Astrocyte (in vitro differentiated cells and primary cell): ENCODE data around the gene SARDH. TPM values are rescaled to one million over a fixed set of nuclear protein-coding genes. Genes with fewer than 3 reads are reported as not detected.

Experiments used
- DNase-seq: peaks from one replicate; pipeline ENCODE4 v3.0.0-alpha.2; 2010; ENCODE audit warnings: low read depth
- FAIRE-seq: peaks from 2 replicates; lab custom pipeline; 2011; peaks lifted over from hg19 to GRCh38; lab: Jason Lieb, UNC
- H2AFZ ChIP-seq: 2 replicates; pipeline ENCODE4 v1.6.0; 2012; ENCODE audit warnings: low read depth, low read length, inconsistent platforms
- H3K27ac ChIP-seq: 2 replicates; pipeline ENCODE4 v1.5.1; 2011; ENCODE audit warnings: low read depth, low read length, inconsistent platforms
- H3K27me3 ChIP-seq: 2 replicates; pipeline ENCODE4 v1.6.0; 2011; ENCODE audit warnings: low read length, inconsistent platforms; ENCODE audit not compliant: insufficient read depth
- H3K36me3 ChIP-seq: 2 replicates; pipeline ENCODE4 v1.5.1; 2011; ENCODE audit warnings: low read length, inconsistent platforms; ENCODE audit not compliant: insufficient read depth
- H3K4me1 ChIP-seq: 2 replicates; pipeline ENCODE4 v1.5.1; 2011; ENCODE audit warnings: low read length, inconsistent platforms; ENCODE audit not compliant: insufficient read depth
- H3K4me2 ChIP-seq: 2 replicates; pipeline ENCODE4 v1.6.0; 2012; ENCODE audit warnings: low read length, inconsistent platforms
- H3K4me3 ChIP-seq: 2 replicates; pipeline ENCODE4 v1.5.1; 2011; ENCODE audit warnings: low read depth, mild to moderate bottlenecking, low read length, inconsistent platforms; ENCODE audit not compliant: insufficient read depth
- H3K79me2 ChIP-seq: 2 replicates; pipeline ENCODE4 v1.6.0; 2012; ENCODE audit warnings: mild to moderate bottlenecking, low read length, inconsistent platforms; ENCODE audit not compliant: insufficient read depth
- H3K9ac ChIP-seq: 2 replicates; pipeline ENCODE4 v1.6.0; 2012; ENCODE audit warnings: mild to moderate bottlenecking, low read length, inconsistent platforms
- H3K9me3 ChIP-seq: 2 replicates; pipeline ENCODE4 v1.5.1; 2012; ENCODE audit warnings: low read depth, mild to moderate bottlenecking, low read length, inconsistent platforms; ENCODE audit not compliant: insufficient read depth
- H4K20me1 ChIP-seq: 2 replicates; pipeline ENCODE4 v1.6.0; 2012; ENCODE audit warnings: low read length, inconsistent platforms; ENCODE audit not compliant: insufficient read depth
- H3K27ac Mint-ChIP-seq: one replicate; pipeline ENCODE4 v1.8.0; 2021; ENCODE audit warnings: mild to moderate bottlenecking, mixed read lengths; ENCODE audit not compliant: unreplicated experiment
- H3K27me3 Mint-ChIP-seq: one replicate; pipeline ENCODE4 v1.8.0; 2021; ENCODE audit warnings: low read depth, mixed read lengths; ENCODE audit not compliant: unreplicated experiment
- H3K36me3 Mint-ChIP-seq: one replicate; pipeline ENCODE4 v1.8.0; 2021; ENCODE audit warnings: low read depth, mixed read lengths; ENCODE audit not compliant: unreplicated experiment
- H3K4me1 Mint-ChIP-seq: one replicate; pipeline ENCODE4 v1.8.0; 2021; ENCODE audit warnings: low read depth, mixed read lengths; ENCODE audit not compliant: unreplicated experiment
- H3K4me3 Mint-ChIP-seq: one replicate; pipeline ENCODE4 v1.8.0; 2021; ENCODE audit warnings: mild to moderate bottlenecking, moderate library complexity, mixed read lengths; ENCODE audit not compliant: unreplicated experiment
- H3K9me3 Mint-ChIP-seq: one replicate; pipeline ENCODE4 v1.8.0; 2021; ENCODE audit warnings: mild to moderate bottlenecking, mixed read lengths; ENCODE audit not compliant: unreplicated experiment
- CTCF ChIP-seq: IDR thresholded peaks from 2 replicates; pipeline ENCODE4 v1.5.1; 2011; ENCODE audit warnings: low read depth, mild to moderate bottlenecking, inconsistent platforms, low read length, moderate library complexity; ENCODE audit not compliant: insufficient read depth
- EZH2 ChIP-seq: IDR thresholded peaks from 2 replicates; pipeline ENCODE4 v1.6.1; 2012; ENCODE audit warnings: mild to moderate bottlenecking, low read length, inconsistent platforms; ENCODE audit not compliant: insufficient read depth
- total RNA-seq: library from RNA; stranded (reverse); gene quantifications from 2 replicates; pipeline ENCODE4 v1.2.1, GENCODE V29; 2021

Gene SARDH
- total RNA-seq, 1 donor from 2014 or later = 2.8 TPM

GRCh38 chr9:133726401-133727276, 11.5 kb downstream of the SARDH start:
- peak; percentile 13 for DNase-seq
- no peak for TF ChIP-seq EZH2
- TF ChIP-seq CTCF = peak; percentile 47

GRCh38 chr9:133725886-133726285, 12.3 kb downstream of the SARDH start:
- Histone ChIP-seq H3K4me3 (no peak overlapping the region), H4K20me1 (peaks cover 4% of the 10 kb centered on the region), H3K79me2 (no peaks in the 10 kb centered on the region), H3K27me3 (peaks cover 16% of the 10 kb centered on the region), H2AFZ (no peak overlapping the region), H3K36me3 (no peaks in the 10 kb centered on the region), H3K27ac (no peak overlapping the region), H3K9me3 (no peaks in the 10 kb centered on the region), H3K9ac (no peak overlapping the region), H3K4me2 (no peak overlapping the region), H3K4me1 (no peaks in the 10 kb centered on the region)
- FAIRE-seq (no peak), DNase-seq (no peak)
- H3K9me3 Mint-ChIP-seq = peaks cover 7% of the 10 kb centered on the region
- H3K4me1 Mint-ChIP-seq = no peaks in the 10 kb centered on the region
- TF ChIP-seq CTCF (no peak), EZH2 (no peak)
- peaks cover 43% of the 10 kb centered on the region for H3K27me3 Mint-ChIP-seq
- H3K36me3 Mint-ChIP-seq = no peaks in the 10 kb centered on the region
- H3K27ac Mint-ChIP-seq = no peak overlapping the region
- H3K4me3 Mint-ChIP-seq = no peak overlapping the region

More at GRCh38 chr9:133726401-133727276, 11.5 kb downstream of the SARDH start:
- no peak for FAIRE-seq
- Histone ChIP-seq H3K36me3 (no peaks in the 10 kb centered on the region), H3K9me3 (no peaks in the 10 kb centered on the region), H2AFZ (no peak overlapping the region), H3K79me2 (no peaks in the 10 kb centered on the region), H3K9ac (no peak overlapping the region), H3K4me1 (no peaks in the 10 kb centered on the region), H3K27ac (no peak overlapping the region), H4K20me1 (peaks cover 4% of the 10 kb centered on the region), H3K27me3 (peaks cover 16% of the 10 kb centered on the region), H3K4me2 (no peak overlapping the region), H3K4me3 (no peak overlapping the region)
- Mint-ChIP-seq H3K36me3 (no peaks in the 10 kb centered on the region), H3K27me3 (peaks cover 40% of the 10 kb centered on the region), H3K4me1 (no peaks in the 10 kb centered on the region), H3K27ac (no peak overlapping the region), H3K4me3 (no peak overlapping the region), H3K9me3 (peaks cover 6% of the 10 kb centered on the region)
